Kidney tubule cell (primary cell): Measurements from ENCODE around the gene ENPP7.
"Not testable (repeated sequence)": the region's sequence is repeated elsewhere in the genome, so short reads cannot be mapped to it uniquely, and the experiment has no call there.

ENCODE experiments used
- DNase-seq: peaks from one replicate; pipeline ENCODE4 v3.0.0-alpha.2; 2018; ENCODE audit warnings: low spot score

The ENPP7 gene

DNA sequence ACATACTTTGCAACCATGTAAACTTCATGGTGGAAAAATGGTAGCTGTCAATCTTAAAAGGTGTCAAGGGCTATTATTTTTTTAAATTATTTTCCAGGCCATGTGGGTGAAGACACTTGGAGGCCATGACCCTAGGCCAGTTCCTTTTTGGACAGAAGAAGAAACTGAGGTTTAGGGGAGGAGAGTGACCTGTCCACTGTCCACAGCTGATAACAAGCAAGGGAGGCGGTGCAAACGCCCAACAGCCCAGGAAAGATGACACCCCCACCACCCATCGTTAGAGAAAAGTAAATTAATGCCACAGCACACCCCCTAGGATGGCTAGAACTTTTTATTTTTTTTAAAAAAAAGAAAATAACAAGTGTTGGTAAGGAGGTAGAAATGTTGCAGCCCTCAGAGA, 19.2 kb downstream of the ENPP7 start:
- DNase-seq: no peak

- no peak for DNase-seq
These were observed 20.2 kb downstream of the ENPP7 start for GRCh38 chr17:79750650-79751545.

GRCh38 chr17:79752175-79752574, 21.4 kb downstream of the ENPP7 start:
- DNase-seq: no peak

- no peak for DNase-seq
These were observed 23.6 kb downstream of the ENPP7 start for GRCh38 chr17:79754370-79754769.

DNA sequence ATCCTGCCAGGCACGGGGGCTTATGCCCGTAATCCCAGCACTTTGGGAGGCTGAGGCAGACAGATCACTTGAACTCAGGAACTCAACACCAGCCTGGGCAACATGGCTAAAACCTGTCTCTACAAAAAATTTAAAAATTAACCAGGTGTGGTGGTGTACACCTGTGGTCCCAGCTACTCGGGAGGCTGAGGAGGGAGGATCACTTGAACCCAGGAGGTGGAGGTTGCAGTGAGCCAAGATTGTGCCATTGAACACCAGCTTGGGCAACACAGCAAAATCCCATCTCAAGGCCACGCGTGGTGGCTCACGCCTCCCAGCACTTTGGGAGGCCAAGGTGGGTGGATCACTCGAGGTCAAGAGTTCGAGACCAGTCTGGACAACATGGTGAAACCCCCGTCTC, 24.2 kb downstream of the ENPP7 start:
- DNase-seq: not testable (repeated sequence)

- no peak for DNase-seq
These were observed 24.8 kb downstream of the ENPP7 start for GRCh38 chr17:79755591-79755990.

DNA sequence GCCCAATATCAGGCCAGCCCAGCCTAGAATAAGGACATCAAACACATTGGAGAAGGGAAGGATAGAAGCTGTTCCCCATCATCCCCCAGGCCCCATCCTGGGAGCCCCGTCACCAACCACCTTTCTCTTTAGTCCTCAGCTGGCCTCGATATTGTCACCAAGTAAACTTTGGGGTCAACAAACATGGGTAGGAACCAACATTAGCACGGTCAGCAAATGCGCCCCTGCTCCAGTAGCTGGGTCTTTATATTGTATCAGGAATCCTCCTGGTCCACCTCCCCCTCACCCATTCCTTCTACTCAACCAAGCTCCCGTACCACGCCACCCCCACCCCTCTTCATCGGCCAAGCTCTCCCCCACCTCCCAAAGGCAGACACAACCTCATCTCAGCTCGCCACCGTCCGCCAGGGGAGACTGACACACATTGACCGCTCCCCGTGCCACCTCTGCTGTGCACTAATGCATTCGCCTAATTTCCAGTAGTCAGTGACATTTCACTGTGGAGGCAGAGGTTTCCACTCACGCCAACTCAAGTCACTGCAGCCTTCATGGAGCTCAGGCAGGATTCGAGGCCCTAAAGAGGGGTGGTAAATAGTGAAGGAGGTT, 26.5 kb downstream of the ENPP7 start:
- no peak for DNase-seq

DNA sequence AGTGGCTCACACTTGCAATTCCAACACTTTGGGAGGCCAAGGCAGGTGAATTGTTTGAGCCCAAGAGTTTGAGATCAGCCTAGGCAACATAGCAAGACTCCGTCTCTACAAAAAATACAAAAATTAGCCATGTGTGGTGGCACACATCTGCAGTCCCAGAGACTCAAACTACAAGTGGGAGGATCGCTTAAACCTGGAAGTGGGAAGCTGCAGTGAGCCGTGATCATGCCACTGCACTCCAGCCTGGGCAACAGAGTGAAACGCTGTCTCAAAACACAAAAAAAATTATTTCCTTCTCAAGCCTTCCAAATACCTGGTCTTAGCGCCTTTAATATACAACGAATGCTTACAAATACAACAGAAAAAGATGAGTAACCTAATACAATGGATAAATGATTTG, 27.5 kb downstream of the ENPP7 start:
- no peak for DNase-seq

- DNase-seq: no peak
These were observed 29.6 kb downstream of the ENPP7 start for GRCh38 chr17:79760197-79760906.

DNA sequence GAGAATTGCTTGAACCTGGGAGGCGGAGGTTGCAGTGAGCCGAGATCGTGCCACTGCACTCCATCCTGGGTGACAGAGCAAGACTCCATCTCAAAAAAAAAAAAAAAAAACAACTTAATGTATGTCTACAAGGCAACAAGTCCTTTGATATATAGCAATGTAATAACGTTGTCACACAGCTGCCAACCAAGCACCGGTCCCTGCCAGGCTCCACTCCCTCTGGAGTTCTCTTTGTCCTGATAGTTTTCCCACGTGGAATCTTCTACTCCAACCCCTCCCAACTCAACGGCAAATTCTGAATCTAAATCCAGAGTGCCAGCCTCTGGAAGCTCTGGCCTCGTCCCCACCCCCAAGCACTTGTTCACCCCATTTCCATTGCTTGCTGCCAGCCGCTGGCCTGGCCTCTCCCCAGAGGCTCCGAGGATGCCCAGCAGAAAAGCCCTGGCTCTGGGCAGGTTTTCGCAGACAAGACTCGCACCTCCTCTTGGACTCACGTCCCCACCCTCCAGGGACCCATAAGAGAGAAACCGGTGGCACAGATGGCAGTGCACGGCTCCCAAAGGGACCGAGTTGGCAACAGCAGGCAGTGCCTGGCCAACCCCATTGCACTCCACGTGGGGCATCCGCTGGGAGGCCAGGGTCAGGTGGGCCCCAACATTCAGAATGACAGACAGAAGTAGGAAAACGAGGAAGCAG, 31.3 kb downstream of the ENPP7 start:
- DNase-seq: no peak

GRCh38 chr17:79765708-79766107, 35.0 kb downstream of the ENPP7 start:
- no peak for DNase-seq

GRCh38 chr17:79769570-79770506, 39.1 kb downstream of the ENPP7 start:
- no peak for DNase-seq

- DNase-seq: no peak
These were observed 40.5 kb downstream of the ENPP7 start for GRCh38 chr17:79771276-79771675.

DNA sequence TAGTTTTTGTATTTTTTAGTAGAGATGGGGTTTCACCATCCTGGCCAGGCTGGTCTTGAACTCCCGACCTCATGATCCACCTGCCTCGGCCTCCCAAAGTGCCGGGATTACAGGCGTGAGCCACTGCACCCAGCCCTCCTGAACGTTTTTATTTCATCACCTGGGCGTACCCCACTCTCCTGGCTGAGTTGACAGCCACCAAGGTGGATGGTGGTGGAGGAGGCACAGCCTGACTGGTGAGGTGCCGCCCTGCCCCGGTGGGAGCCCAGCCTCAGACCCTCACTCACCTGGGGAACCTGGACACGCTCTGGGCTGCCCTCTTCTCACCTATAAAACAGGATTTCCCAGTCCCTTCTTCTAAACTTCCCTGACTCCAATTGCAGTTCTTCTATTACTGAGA, 42.0 kb downstream of the ENPP7 start:
- not testable (repeated sequence) for DNase-seq

DNA sequence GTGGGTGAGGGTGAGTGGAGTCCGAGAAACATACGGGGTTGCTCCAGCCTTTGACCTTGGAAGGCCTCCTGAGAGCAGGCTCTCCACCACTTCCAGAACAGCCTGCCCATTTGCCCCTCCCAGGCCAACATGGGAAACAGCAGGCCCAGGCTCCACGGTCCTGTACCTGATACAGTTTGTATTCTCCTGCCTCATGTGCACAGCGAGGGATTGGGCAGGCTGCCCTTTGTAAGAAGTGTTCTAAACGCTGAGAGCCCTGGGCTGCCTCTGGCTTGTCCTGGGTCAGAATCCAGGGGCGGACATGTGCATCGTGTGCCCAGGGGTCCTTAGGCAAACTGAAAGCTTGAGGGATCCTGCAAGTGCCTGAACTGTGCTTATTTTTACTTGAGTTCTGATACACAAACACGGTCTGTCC, 43.8 kb downstream of the ENPP7 start:
- no peak for DNase-seq

GRCh38 chr17:79775632-79776031, 44.9 kb downstream of the ENPP7 start:
- no peak for DNase-seq

- DNase-seq: no peak
These were observed 45.8 kb downstream of the ENPP7 start for GRCh38 chr17:79776376-79777119.

GRCh38 chr17:79777120-79777893, 46.6 kb downstream of the ENPP7 start:
- peak; percentile 49 for DNase-seq

- peak; percentile 79 for DNase-seq
These were observed 47.3 kb downstream of the ENPP7 start, which contains the start of gene CBX2 for GRCh38 chr17:79777894-79778503. CBX2 (plus strand) TSS chr17:79778148; CDS start chr17:79778236, 88 bp downstream.
